AG09319 (cell line): ENCODE measurements around the gene BCAS3.

Experiments
- DNase-seq: peaks from one replicate; pipeline ENCODE4 v3.0.0-alpha.2; 2010; ENCODE audit warnings: low read depth; ENCODE audit errors: extremely low read depth
- TF ChIP-seq, protein P1 (sequence below): IDR thresholded peaks from 2 replicates; pipeline ENCODE4 v1.5.1; 2011; ENCODE audit warnings: low read depth, mild to moderate bottlenecking, inconsistent platforms, low read length, moderate library complexity

Gene BCAS3

DNA sequence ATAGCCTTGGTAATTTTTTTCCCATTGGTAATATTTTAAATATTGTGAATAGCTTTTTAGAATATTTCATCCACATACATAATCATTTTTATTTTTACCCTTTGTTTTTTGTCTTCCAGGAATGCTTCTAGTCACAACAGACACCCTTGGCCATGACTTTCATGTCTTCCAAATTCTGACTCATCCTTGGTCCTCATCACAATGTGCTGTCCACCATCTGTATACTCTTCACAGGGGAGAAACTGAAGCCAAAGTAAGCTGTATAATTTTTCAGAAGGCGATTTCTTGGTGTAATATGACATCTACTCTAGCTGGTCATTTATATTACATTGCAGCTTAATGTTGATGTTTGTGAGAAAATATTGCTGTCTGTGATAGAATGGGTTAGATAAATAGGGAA, 269.4 kb downstream of the BCAS3 start:
- DNase-seq = no peak
- TF ChIP-seq, protein P1, sequence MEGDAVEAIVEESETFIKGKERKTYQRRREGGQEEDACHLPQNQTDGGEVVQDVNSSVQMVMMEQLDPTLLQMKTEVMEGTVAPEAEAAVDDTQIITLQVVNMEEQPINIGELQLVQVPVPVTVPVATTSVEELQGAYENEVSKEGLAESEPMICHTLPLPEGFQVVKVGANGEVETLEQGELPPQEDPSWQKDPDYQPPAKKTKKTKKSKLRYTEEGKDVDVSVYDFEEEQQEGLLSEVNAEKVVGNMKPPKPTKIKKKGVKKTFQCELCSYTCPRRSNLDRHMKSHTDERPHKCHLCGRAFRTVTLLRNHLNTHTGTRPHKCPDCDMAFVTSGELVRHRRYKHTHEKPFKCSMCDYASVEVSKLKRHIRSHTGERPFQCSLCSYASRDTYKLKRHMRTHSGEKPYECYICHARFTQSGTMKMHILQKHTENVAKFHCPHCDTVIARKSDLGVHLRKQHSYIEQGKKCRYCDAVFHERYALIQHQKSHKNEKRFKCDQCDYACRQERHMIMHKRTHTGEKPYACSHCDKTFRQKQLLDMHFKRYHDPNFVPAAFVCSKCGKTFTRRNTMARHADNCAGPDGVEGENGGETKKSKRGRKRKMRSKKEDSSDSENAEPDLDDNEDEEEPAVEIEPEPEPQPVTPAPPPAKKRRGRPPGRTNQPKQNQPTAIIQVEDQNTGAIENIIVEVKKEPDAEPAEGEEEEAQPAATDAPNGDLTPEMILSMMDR = no peak

DNA sequence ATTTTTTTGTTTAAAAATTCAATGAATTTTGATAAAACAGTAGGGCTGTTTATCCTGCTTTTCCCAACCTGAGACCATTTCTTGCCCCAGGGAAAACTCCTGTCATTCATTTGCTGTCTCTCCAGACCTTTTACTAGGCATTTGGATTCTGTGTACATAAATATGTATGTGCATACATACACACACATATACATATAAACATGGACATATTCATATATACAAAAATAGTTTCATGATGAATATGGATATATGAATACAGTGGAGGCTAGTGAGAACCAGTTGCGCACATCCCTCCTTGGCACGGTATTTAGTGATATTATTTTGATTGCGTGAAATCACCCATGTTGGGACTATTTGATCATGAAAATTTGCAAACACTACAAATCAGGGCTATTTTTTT, 269.9 kb downstream of the BCAS3 start:
- no peak for DNase-seq
- TF ChIP-seq, protein P1 = no peak

DNA sequence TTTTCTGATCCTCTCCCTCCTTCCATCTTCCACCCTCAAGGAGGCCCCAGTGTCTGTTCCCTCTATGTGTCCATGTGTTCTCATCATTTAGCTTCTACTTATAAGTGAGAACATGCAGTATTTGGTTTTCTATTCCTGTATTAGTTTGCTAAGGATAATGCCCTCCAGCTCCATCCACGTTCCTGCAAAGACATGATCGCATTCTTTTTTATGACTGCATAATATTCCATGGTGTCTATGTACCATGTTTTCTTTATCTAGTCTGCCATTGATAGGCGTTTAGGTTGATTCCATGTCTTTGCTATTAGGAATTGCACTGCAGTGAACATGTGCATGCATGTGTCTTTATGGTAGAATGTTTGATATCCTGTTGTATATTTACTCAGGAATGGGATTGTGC, 275.1 kb downstream of the BCAS3 start:
- TF ChIP-seq, protein P1 = no peak

DNA sequence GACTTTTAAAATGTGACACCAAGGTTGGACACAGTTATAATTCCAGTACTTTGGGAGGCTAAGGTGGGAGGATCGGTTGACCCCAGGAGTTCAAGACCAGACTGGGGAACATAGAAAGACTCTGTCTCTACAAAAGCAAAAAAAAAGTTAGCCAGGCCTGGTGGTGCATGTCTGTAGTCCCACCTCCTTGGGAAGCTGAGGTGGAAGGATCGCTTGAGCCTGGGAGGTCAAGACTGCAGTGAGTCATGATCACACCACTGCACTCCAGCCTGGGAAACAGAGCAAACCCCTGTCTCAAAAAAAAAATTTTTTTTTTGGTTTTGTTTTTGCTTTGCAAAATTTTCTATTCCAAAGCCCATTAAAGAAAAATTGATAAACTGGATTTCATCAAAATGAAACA, 281.4 kb downstream of the BCAS3 start:
- no peak for DNase-seq
- TF ChIP-seq, protein P1 = no peak

More for the DNA sequence above, 275.1 kb downstream of the BCAS3 start:
- DNase-seq = no peak

DNA sequence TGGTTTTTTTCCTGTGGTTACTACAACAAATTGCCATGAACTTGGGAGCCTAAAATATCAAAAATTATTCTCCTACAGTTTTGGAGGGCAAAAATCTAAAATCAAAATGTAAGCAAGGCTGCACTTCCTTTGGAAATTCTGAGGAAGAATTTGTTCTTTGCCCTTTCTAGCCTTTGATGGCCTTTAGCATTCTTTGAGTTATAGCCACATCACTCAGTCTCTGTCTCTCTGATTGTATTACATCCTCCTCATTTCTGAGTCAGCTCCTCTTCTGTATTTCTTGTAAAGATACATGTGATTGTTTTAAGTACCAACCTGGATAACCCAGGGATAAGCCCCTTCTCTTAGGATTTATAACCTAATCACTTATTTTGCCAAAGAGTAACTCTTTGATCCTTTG, 282.0 kb downstream of the BCAS3 start:
- TF ChIP-seq, protein P1 = no peak
- no peak for DNase-seq

DNA sequence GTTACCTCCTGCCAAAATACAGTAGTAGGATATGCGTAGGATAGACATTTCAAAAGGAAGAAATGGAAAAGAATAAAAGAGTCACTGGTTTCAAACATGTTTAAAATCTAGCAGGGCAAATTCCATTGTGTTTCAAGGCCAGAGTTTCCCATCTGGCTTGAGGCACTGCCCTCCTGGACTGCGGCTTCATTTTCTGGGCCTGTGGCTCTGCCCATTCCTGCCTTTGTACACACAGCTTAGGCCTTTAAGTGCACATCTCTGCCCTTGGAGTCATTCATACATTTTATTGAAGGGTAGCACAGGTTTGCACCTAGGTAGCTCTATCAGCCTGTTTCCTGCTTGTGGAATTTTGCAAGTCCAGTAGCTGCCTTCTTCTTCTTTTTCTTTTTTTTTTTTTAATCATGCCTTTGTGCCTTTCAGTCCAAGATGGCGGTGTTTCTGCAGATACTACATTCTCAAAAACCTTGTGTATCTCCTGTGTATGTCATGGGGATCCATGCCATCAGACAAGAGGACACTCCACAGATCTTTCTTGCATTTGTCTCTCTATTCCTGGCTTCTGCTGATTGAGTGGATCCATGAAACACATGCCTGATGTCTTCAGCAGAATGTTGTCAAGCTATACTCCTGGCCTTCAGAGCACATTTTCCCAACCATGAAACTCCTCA, 282.9 kb downstream of the BCAS3 start:
- no peak for DNase-seq
- TF ChIP-seq, protein P1 = no peak

DNA sequence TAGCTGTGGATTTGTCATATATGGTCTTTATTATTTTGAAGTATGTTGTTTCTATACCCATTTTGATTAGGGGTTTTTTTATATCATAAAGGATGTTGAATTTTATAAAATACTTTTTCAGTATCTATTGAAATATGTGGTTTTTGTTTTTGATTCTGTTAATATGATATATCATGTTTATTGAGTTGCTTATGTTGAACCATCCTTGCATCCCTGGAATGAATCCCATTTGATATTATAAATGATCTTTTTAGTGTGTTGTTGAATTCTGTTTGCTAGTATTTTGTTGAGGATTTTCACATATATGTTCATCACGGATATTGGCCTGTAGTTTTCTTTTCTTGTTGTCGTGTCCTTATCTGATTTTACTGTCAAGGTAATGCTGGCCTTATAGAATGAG, 286.5 kb downstream of the BCAS3 start:
- TF ChIP-seq, protein P1 = no peak
- DNase-seq = no peak
